ENCODE data around the gene SDK1. TPM values are rescaled to one million over a fixed set of nuclear protein-coding genes. Genes with fewer than 3 reads are reported as not detected.

SDK1 gene
- total RNA-seq, 1 experiment from 2014 or later = 9.3 TPM

DNA sequence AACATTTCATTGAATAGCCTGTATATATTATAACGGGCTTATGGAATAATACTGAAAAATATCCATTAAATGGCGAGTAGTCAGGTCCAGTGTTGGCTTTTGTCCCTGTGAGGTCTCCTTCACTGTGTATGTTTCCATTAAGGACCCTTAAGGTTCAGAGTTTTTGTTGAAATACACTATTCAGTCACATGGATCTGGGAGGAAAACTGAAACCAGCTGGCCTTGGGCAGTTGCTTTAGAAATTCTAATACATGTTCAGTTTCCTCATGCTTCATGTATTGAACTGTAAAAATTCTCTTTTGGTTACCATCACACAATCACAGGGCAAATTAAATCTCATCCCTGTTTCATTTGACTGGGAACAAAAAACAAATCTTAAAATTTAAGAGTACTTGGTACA is 447.3 kb downstream of the SDK1 start:
- H3K4me1 Mint-ChIP-seq = peaks cover 8% of the 10 kb centered on the region

More for the DNA sequence above, 447.3 kb downstream of the SDK1 start:
- CTCF ChIA-PET = no interaction called here
- H3K36me3 Mint-ChIP-seq = no peaks in the 10 kb centered on the region
- DNase-seq (ENCODE audit: low spot score) = no peak
- TF ChIP-seq, protein P1, sequence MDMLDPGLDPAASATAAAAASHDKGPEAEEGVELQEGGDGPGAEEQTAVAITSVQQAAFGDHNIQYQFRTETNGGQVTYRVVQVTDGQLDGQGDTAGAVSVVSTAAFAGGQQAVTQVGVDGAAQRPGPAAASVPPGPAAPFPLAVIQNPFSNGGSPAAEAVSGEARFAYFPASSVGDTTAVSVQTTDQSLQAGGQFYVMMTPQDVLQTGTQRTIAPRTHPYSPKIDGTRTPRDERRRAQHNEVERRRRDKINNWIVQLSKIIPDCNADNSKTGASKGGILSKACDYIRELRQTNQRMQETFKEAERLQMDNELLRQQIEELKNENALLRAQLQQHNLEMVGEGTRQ (CRISPR knock-in tag; IDR thresholded peaks at IDR 0.05) = no peak
- TF ChIP-seq, protein P2, sequence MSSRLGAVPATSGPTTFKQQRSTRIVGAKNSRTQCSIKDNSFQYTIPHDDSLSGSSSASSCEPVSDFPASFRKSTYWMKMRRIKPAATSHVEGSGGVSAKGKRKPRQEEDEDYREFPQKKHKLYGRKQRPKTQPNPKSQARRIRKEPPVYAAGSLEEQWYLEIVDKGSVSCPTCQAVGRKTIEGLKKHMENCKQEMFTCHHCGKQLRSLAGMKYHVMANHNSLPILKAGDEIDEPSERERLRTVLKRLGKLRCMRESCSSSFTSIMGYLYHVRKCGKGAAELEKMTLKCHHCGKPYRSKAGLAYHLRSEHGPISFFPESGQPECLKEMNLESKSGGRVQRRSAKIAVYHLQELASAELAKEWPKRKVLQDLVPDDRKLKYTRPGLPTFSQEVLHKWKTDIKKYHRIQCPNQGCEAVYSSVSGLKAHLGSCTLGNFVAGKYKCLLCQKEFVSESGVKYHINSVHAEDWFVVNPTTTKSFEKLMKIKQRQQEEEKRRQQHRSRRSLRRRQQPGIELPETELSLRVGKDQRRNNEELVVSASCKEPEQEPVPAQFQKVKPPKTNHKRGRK (CRISPR knock-in tag; IDR thresholded peaks at IDR 0.05; ENCODE audit: borderline replicate concordance) = no peak
- TF ChIP-seq TCF7 (CRISPR knock-in tag; IDR thresholded peaks at IDR 0.05; ENCODE audit: low read depth) = no peak
- no peak for TF ChIP-seq ZNF396 (CRISPR knock-in tag; IDR thresholded peaks at IDR 0.05; ENCODE audit: borderline replicate concordance)
- TF ChIP-seq ZNF232 (CRISPR knock-in tag; IDR thresholded peaks at IDR 0.05) = no peak
- TF ChIP-seq, protein P3, sequence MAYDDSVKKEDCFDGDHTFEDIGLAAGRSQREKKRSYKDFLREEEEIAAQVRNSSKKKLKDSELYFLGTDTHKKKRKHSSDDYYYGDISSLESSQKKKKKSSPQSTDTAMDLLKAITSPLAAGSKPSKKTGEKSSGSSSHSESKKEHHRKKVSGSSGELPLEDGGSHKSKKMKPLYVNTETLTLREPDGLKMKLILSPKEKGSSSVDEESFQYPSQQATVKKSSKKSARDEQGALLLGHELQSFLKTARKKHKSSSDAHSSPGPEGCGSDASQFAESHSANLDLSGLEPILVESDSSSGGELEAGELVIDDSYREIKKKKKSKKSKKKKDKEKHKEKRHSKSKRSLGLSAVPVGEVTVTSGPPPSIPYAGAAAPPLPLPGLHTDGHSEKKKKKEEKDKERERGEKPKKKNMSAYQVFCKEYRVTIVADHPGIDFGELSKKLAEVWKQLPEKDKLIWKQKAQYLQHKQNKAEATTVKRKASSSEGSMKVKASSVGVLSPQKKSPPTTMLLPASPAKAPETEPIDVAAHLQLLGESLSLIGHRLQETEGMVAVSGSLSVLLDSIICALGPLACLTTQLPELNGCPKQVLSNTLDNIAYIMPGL (CRISPR knock-in tag; IDR thresholded peaks at IDR 0.05) = no peak
- TF ChIP-seq TP53 (CRISPR knock-in tag; IDR thresholded peaks at IDR 0.05) = no peak
- TF ChIP-seq, protein P4, sequence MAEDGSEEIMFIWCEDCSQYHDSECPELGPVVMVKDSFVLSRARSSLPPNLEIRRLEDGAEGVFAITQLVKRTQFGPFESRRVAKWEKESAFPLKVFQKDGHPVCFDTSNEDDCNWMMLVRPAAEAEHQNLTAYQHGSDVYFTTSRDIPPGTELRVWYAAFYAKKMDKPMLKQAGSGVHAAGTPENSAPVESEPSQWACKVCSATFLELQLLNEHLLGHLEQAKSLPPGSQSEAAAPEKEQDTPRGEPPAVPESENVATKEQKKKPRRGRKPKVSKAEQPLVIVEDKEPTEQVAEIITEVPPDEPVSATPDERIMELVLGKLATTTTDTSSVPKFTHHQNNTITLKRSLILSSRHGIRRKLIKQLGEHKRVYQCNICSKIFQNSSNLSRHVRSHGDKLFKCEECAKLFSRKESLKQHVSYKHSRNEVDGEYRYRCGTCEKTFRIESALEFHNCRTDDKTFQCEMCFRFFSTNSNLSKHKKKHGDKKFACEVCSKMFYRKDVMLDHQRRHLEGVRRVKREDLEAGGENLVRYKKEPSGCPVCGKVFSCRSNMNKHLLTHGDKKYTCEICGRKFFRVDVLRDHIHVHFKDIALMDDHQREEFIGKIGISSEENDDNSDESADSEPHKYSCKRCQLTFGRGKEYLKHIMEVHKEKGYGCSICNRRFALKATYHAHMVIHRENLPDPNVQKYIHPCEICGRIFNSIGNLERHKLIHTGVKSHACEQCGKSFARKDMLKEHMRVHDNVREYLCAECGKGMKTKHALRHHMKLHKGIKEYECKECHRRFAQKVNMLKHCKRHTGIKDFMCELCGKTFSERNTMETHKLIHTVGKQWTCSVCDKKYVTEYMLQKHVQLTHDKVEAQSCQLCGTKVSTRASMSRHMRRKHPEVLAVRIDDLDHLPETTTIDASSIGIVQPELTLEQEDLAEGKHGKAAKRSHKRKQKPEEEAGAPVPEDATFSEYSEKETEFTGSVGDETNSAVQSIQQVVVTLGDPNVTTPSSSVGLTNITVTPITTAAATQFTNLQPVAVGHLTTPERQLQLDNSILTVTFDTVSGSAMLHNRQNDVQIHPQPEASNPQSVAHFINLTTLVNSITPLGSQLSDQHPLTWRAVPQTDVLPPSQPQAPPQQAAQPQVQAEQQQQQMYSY (CRISPR knock-in tag; IDR thresholded peaks at IDR 0.05) = no peak
- TF ChIP-seq SMAD3 (CRISPR knock-in tag; IDR thresholded peaks at IDR 0.05; ENCODE audit: borderline replicate concordance) = no peak
- TF ChIP-seq, protein P5, sequence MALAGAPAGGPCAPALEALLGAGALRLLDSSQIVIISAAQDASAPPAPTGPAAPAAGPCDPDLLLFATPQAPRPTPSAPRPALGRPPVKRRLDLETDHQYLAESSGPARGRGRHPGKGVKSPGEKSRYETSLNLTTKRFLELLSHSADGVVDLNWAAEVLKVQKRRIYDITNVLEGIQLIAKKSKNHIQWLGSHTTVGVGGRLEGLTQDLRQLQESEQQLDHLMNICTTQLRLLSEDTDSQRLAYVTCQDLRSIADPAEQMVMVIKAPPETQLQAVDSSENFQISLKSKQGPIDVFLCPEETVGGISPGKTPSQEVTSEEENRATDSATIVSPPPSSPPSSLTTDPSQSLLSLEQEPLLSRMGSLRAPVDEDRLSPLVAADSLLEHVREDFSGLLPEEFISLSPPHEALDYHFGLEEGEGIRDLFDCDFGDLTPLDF (CRISPR knock-in tag; IDR thresholded peaks at IDR 0.05) = no peak
- no peak for TF ChIP-seq TEAD4 (CRISPR knock-in tag; IDR thresholded peaks at IDR 0.05)
- TF ChIP-seq TEAD1 (CRISPR knock-in tag; IDR thresholded peaks at IDR 0.05) = no peak
- no peak for TF ChIP-seq SP1 (CRISPR knock-in tag; conservative IDR thresholded peaks at IDR 0.05)
- TF ChIP-seq, protein P6, sequence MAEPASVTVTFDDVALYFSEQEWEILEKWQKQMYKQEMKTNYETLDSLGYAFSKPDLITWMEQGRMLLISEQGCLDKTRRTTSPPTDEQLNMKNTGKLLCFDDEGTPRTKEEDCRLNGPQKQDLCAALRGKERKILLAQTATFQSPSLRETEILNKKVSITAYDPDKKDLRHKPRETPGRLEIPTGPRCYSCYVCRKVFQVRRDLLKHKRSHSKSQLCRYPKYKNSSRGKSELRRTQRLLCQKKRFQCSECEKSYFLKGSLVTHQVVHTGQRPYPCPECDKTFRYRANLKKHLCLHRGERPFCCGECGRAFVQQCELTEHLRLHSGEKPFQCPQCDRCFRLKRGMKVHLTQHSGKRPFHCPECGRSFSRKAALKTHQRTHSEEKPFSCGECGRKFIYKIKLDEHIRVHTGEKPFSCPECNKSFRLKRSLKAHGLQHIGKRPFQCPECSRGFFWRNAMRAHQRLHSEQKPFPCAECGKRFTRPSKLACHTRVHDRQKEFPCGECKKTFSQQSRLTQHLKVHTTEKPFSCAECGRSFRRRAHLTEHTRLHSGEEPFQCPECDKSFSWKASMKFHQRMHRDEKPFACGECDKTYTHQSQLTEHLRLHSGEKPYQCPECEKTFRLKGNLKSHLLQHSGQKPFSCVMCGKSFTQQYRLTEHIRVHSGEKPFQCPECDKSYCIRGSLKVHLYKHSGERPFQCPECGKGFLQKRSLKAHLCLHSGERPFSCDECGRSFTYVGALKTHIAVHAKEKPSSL (CRISPR knock-in tag; conservative IDR thresholded peaks at IDR 0.05) = no peak
- TF ChIP-seq NFE2L1 (CRISPR knock-in tag; IDR thresholded peaks at IDR 0.05) = no peak
- no peak for TF ChIP-seq CREB1 (CRISPR knock-in tag; IDR thresholded peaks at IDR 0.05)
- TF ChIP-seq, protein P7, sequence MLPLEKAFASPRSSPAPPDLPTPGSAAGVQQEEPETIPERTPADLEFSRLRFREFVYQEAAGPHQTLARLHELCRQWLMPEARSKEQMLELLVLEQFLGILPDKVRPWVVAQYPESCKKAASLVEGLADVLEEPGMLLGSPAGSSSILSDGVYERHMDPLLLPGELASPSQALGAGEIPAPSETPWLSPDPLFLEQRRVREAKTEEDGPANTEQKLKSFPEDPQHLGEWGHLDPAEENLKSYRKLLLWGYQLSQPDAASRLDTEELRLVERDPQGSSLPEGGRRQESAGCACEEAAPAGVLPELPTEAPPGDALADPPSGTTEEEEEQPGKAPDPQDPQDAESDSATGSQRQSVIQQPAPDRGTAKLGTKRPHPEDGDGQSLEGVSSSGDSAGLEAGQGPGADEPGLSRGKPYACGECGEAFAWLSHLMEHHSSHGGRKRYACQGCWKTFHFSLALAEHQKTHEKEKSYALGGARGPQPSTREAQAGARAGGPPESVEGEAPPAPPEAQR (CRISPR knock-in tag; IDR thresholded peaks at IDR 0.05) = no peak
- TF ChIP-seq ETV6 (CRISPR knock-in tag; IDR thresholded peaks at IDR 0.05) = no peak
- POLR2A ChIA-PET = no interaction called here
- no peak overlapping the region for H3K27ac Mint-ChIP-seq
- ATAC-seq = no peak
- H3K9me3 Mint-ChIP-seq = no peaks in the 10 kb centered on the region
- H3K4me3 Mint-ChIP-seq = no peak overlapping the region
- H3K27me3 Mint-ChIP-seq (ENCODE audit: low read depth) = no peaks in the 10 kb centered on the region

Measured in WTC11 (cell line).